Fibroblast of skin of left biceps (primary cell): ENCODE measurements around the gene TMEM132D.

ENCODE experiments used
- DNase-seq, 2 experiments: peaks; one replicate each; pipeline ENCODE4 v3.0.0-alpha.2; 2013; ENCODE audit warnings: low read depth in 2 of 2

TMEM132D gene

DNA sequence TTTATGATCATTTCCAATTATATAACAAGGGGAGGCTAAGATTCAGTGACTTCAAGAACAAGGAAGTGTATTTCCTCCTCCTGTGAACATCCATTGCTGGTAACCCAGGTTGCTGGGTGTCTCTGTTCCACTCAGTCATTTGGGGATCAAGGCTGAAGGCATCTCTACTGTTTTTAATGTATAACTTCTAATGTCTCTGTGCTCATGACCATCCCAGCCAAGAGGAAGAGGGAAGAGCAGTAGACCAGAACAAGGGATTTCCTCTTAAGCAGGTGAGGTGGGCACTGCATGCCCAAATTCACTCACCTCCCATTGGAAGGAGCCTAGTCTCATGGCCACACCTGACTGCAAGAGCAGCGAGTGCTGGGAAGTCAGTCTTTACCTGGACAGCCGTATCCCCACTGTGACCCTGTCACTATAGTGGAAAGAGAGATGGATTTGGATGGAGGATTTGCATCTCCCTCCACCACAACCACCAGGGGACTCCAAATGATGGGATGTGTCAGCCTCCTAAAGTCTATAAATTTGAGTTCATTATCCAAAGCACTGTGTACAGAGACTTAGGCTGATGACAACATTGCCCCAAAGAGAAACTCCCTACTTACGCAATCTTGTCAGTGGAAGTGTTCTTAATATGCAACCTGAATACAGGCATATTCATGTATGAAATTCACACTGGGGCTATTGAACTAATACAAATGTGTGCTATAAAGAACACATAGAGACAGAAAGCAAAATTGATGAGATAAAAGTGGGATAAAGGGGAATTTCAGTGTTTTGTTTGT is 368.7 kb downstream of the TMEM132D start:
- no peak for DNase-seq

DNA sequence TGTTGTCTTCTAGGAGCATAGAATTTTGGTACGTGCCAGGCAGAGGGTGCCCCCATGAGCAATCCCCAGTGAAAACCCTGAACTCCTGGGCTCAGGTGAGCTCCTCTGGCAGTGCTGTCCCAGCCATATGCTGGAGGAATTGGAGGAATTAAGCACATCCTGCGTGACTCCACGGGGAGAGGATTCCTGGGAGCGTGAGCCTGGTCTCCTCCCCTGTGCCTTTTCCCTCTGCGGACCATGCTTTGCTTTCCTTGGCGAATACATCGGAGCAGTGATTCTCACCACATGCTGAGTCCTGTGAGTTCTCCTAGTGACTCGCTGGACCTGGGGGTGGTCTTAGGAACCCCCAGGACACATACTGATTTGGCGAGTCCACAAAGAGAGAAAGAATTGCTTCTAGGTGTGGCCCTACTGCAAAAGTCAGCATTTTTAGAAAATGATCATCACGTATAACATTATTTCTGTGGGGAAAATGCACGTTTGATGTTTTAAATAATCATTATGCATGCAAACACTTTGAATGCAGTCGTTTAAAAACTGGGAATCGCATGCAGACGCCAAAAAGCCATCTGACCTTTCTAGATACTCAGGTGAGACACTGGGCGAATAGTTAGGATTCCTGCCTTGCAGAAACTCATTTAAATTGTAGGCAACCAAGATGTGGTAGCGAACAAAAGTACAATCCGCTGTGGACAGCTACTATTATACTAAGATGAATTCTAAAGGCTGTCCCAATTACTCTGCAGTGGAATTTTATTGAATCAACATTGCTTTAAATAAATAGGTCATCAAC is 370.9 kb downstream of the TMEM132D start:
- no peak for DNase-seq

DNA sequence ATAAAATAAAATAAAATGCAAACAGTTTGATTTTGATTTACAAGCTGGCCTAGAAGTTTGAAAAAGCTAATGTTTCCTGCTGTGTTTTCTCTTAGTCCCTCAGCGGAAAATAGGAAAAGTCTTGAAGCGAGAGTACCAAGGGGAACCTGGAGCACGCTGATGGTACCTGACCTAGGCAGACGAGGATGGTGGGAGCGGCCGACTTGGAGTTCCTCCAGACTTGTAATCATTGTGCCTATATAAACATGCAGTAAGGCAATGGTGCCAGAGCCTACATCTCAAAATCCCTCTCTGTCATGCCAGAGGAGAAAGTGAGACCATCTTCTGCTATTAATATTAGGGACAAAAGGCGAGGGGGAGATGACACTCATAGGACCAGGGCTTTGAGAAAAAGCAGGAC is 371.7 kb downstream of the TMEM132D start:
- DNase-seq, result no peak

DNA sequence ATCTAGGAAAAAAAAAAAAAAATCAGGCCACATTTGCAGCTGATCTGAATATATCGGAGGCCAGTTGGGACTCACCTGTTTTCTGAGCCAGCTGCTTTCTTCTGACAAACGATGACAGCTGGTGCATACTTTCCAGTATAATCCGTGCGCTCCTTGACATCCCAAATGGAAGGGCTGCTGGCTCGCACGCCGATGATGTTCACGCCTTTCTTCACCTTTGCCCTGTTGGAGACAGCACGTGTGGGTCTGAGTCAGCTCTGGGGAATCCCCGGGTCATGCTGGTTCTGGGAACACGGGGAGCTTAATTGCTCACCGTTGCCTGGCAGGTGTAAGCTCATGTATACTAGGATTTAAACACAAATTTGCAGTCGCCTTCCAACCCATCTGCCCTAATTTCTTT is 372.8 kb downstream of the TMEM132D start:
- DNase-seq, result no peak

DNA sequence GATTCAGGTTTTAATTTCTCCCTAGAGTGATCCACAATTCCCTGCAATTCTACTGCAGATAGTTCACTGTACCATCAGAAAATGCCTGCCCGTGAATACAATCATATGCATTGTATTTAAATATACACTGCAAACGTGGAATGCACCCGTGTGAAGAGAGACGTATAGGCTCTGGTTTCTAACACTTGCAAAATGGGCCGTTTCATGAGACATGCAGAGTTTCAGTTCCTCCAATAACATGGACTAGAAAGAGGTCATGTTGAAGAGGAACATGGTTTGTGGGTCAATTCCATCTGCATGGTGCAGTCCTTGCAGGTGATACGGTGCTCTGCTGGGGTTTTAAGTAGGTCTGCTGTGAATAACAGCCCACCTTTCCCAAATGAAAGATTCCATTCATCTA is 373.3 kb downstream of the TMEM132D start:
- no peak for DNase-seq

DNA sequence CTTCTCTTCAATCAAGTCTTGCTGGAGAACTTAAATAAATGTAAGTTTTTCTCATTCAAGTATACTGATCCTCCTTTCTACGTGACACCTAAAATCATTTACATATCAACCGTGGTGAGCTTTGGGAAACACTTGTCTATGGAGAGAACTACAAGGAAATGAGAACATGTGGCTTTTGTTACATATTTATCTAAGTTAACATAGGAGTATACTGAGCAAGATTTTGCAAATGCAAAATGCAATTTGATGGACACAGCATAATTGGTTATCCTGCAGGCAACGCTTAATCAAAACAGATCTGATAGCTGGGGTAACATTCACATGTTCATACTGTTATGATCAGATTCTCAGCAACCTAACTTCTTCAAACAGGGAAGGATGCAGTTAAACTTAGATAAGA is 376.3 kb downstream of the TMEM132D start:
- no peak for DNase-seq

DNA sequence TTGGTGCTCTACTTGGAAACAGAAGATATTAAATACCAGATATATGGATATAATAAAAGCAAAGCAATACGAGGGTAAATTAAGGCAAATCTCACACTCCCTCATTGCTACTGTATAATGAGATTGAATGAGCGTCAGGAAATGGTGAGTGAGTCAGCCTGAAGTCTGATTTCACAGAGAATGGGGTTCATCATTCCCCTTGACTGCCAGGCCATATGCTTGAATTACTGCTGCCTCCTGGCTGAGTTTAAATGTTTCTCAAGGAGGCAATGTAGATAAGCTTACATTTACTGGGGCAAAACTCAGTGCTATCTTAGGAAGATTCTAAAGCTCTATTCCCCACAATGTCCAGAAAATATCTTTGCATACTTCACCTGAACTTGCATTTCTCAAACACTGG is 380.2 kb downstream of the TMEM132D start:
- DNase-seq, result no peak

DNA sequence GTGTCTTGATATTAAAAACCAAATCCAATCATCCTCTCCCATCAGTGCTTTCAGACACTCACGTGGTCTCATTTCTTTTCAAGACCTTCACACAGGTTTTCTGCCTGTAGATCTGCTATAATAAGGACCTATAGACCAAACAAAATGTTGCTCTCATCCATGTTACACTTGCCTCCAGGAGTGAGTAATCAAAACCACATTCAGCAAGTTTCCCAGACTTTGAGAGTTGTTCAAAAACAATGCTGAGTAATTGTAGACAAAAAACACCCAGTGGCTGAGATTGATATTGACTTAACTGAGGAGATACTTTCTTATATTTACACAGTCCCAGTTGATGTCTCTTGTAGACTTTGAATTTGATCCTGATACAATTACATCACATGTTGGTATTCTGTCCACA is 383.1 kb downstream of the TMEM132D start:
- peak; percentile 1 to 6 for DNase-seq

DNA sequence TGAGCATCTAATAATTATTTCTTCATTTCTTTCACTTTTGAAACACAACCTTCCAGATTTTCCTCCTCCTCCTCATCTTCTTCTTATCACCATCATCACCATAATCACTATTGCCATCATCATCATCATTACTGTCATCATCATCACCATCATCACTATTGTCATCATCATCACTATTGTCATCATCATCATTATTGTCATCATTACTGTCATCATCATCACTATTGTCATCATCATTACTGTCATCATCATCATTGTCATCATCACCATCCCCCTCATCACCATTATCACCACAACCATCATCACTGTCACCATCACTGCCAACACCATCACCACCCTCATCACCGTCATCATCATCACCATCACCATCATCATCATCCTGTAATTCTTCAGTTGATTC is 400.0 kb downstream of the TMEM132D start:
- DNase-seq, result no peak

DNA sequence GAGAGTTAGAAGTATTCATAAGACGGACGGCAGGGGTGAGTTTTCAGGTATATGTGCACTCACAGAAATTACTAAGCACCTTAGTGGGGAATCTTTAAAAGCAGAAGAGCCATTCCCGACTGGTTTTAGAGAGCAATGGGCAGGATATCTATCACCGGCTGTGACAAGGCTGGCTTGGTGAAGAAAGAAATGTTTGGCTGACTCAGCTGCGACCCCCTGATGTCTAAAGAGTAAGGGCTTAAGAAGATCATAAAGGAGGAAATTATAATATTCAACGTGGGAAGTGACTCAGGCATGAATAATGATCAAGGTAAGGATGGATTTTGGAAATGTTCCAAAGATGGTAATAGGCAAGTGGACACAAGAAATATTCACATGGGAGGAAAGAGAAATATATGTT is 407.6 kb downstream of the TMEM132D start:
- DNase-seq, result no peak

DNA sequence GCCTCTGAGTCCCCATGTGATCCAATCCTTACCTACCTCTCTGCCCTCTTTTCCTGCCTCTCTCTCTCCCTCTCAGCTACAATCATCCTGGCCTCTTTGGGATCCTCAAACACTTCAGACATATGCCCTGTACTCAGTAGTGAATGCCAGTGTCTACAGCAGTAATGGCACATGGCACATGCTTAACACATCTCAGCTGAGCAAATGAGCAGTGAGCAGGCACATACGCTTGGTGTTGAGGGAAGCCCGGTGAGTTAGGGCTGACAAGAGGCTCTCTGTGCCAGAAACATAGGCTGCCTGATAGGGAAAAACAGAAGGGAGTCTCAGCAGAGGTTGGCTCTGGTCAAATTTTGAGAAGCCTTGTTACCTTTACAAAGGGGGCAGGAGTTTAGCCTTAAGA is 409.1 kb downstream of the TMEM132D start:
- no peak for DNase-seq

DNA sequence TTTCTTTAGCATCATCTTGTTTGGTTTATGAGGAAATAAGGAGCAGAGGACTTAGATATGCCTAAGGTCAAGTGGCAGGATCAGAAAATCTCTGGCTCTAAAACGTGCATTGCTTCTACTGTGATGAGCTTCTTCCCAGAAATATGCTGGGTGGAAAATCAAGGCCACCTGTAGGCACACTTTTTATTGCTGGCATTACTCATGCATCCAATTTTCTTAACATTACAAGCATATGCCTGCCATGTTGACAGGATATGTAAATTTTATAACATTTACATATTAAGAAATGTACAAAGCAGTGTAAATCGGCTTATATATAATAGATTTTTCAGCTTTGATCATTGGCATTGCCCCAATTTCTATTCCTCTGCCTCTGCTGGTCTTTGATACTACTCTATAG is 409.6 kb downstream of the TMEM132D start:
- DNase-seq, result no peak

DNA sequence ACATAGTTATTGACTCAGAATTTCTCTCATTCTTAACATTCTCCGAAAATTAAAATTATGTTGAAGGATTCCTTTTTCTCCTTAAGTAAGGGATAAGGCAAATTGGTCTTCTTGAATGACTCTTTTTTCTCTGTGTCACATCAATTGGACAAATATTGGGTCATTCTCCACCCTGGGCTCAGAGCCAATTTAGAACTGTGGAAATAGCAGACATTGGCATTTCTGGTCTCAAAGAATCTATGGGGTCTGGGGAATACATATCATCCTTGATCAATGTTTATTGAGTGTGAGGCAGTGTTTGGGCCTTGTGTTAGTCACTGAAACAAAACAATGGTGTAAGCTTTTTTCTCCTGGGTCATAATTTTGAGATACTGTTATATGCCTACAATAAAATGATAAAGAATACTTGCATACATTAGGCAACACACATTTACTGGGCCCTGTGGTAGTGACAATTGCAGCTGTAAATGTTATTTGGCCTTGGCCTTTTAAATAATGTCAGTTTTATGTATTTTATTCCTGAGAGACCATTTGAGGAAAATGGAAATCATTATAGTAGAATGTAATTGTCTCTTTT is 414.6 kb downstream of the TMEM132D start:
- DNase-seq, result no peak

DNA sequence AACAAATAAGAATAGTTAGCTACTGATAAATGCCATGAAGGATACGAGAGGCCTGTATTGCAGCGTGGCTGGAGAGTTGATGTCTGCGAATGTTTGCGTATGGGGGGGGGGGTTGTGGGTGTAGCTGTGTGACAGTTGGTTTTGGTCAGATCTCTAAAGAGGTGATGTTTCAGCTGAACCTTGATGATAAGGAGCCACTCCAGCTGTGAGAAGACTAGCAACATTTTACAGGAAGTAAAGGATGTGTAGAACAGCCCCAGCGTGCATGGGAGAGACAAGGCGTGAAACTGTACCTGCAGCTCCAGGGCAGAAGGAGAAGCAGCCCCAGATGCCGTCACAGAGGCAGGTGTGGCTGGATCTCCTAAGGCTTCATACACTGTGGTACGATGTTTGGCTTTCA is 416.9 kb downstream of the TMEM132D start:
- DNase-seq, result no peak

DNA sequence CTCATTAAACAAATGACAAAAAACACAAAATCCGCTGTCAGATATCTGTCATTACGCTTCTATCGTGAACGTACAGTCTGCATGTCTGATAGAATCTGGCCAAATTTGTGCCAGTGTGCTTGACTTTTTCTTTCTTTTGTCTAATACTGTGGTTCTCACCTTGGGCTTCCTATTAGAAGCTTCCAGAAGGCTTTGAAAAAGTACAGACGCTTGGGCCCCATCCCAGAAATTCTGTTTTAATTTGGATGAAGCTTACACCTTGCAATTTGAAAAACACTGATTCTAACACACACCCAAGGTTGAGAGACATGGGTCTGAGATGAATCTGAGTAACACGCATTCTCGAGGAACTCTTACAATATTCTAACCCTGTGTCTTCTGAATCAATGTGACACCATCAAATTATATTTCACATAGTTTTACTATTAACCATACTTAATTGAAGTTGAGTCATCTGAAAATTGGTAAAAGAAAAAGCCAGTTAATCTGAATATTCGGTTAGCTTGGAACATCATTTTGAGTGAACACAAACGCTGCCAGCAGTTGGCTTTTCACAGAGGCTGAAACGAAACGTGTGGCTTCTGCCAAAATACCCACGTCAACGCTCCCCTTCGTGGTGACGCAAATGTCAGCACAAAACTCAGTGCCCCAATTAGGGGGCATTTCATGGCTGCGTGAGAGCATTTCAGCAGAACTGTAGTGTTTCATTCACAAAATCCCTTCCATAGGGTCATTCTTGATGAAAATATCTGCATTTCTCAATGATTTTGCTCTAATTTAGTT is 420.5 kb downstream of the TMEM132D start:
- DNase-seq, result no peak

DNA sequence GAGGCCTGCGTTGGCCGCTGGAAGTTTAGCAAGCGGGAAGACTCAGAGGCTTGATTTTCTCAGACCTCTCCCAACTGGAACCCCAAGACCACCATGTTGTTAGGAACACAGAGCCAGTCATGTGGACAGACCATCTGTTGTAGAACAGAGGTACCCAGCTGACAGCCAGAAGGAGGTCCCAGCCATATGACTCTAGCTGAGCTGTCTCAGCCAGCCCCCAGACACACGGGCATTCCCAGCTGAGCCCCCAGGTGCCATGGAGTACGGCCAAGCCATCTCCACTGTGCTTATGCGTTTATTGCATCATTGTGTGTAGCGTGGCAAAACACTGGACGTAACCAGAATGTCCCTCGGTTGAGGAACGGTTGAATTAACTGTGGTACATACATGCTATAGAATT is 421.9 kb downstream of the TMEM132D start:
- no peak for DNase-seq

DNA sequence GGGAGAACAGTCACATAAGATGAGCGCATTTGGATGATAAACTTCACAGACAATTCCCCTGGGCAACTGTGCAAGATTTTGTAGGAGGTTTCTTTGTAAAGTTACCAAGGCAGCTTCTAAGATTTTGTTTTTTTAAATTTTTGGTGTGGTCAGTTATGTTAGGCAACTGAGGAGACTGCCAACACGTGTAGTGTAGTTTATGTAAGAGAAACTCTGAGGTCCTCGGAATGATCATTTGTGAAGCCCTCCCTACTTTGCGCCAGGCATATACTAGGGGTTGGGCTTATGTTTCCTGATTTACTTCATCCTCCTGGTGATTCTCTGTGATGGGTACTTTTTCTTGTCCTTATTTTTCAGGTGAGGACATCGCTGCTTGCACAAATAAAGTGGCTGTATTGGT is 433.6 kb downstream of the TMEM132D start:
- no peak for DNase-seq

DNA sequence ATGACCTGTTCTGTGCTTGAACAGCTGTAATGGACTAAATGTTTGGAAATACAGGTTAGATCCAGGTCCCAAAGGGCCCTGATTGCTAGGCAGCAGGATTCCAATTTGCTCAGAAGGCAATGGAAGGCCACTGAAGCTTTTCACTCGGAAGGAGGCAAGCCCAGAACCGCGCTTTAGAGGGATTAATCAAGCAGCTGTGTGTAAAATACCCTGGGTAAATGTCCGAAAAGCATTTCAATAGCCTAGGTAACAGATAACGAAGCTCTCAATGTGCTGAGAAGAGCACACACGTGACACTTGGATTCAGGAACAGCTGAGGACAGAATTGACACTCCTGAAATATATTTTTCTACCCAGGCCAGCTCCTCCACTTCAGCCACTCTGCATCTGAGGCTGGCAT is 436.1 kb downstream of the TMEM132D start:
- DNase-seq, result no peak

DNA sequence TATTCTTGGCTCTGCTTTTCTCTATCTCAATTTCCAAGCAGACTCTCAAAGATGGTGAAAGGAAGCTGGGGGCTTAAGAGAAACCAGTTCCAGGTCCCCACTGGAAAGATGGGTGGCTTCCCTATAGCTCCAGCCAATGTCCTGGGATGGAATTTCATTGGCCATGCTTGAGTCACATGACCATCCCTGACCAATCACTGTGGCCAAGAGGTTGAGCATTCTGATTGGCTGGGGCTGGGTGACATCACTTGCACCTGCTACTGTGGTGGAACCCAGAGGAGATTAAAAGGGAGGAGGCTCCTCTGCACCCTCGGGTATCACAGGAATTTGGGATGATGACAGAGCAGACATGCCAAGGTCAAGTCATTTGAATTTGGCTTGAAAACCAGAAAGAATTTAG is 436.5 kb downstream of the TMEM132D start:
- DNase-seq, result no peak

DNA sequence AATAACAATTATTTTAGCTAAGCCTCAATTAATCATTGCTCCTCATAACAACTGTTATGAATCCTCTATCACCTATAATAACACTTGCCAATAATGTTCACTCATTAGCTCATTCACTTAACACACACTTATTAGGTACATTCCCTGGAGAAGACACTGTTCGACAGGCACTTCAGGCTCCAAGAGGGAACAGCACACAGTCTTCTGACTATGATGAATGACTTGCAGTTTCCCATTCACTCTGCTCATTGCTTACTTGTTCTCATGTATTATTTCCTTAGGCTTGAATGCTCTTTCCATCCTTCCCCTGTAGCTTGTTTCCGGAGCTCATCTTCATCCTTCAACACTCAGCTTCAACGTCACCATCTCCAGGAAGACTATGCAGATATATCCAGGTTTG is 437.3 kb downstream of the TMEM132D start:
- DNase-seq, result no peak

DNA sequence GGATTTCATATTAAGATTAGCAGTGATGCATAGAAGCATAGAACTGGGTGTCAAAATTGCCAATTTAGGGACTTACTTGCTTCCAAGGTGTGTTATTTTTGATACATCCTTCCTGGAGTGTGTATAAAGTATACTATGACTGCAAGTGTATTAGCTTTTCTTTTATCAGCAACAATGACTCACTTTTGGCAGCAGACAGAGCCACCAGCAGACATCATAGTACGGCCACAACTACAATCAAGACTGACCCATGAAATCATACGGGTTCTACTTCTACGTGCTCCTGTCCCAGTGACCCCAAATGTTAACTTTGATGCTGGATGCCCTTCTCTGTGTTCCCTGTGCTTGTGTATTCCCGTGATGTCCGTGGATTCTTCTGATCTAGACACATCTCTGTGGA is 443.9 kb downstream of the TMEM132D start:
- no peak for DNase-seq

DNA sequence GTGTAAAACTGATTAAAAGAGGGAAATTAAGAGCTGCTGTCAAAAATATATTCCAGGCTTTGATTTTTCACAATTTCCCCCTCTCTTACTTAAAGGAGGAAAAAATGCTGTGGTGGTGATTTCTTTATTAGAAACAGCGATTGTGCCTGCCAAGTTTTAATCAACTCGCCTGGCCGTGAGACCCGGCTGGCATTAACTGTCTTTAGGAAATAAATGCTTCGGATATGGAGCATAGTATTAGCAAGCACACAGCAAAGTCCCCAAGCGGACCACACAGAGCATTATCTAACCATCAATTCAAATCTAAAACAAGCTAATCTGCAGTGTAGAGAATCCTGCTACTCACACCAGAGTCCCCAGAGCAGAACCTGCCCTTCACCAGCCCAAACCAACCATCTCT is 457.1 kb downstream of the TMEM132D start:
- no peak for DNase-seq
